ENCODE measurements around the gene ST8SIA1. TPM values are rescaled to one million over a fixed set of nuclear protein-coding genes. Genes with fewer than 3 reads are reported as not detected.

ST8SIA1 gene
- total and polyA plus RNA-seq, 2 of the 8 experiments (the other 6 are each of a cell fraction or from before 2014, with no cell fraction given), result 1.9 to 4.4 TPM

DNA sequence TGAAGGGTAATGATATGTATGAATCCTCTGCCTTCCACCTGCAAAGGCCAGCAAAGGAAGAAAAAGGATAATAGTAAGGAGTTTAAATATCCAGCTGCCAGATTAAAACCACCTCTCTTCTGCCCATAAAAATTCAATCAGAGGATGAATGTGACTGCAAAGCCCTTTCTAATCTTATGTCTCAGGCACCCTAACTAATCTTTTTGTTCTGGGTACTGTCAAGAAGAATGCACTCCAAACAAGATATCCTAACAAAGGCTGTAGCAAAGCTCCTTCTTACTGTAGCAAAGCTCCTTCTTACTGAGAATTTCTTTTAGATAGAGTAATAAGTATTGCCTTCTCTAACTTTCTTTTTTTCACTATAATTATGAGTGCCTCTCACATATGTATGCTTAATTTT, 91.8 kb downstream of the ST8SIA1 start:
- no peak overlapping the region for H2BK120ac ChIP-seq (replicated peaks; ENCODE audit: low read depth, low read length)
- H4K8ac ChIP-seq (ENCODE audit: extremely low read depth, insufficient read depth, low read length), result no peak overlapping the region
- no peaks in the 10 kb centered on the region for H4K20me1 ChIP-seq (replicated peaks in 1 of 2; ENCODE audit: control insufficient read depth in 1 of 2, insufficient read depth in 2 of 2, low read length in 2 of 2)
- FAIRE-seq (no peak), DNase-seq (ENCODE audit: low read depth in 1 of 2, low spot score in 2 of 2) (no peak)
- POLR2A ChIA-PET (ENCODE audit: partially characterized antibody), result no interaction called here
- no peak overlapping the region for H3K4ac ChIP-seq (replicated peaks; ENCODE audit: insufficient read length, low read depth, low read length)
- H3K56ac ChIP-seq (replicated peaks; ENCODE audit: insufficient read length, low read depth, low read length), result no peak overlapping the region
- H2AFZ ChIP-seq (ENCODE audit: low read length), result no peak overlapping the region
- no peaks in the 10 kb centered on the region for H3K27me3 ChIP-seq (replicated peaks in 1 of 4; ENCODE audit: control insufficient read depth in 3 of 4, extremely low read depth in 1 of 4, insufficient read depth in 3 of 4, low read length in 3 of 4)
- no peak overlapping the region for H2AK5ac ChIP-seq (ENCODE audit: low read depth, low read length)
- no peak overlapping the region for H4K5ac ChIP-seq (ENCODE audit: insufficient read length, low read depth, low read length)
- no peaks in the 10 kb centered on the region; a peak in 3 of 7 replicates for H3K4me1 ChIP-seq (replicated peaks in 1 of 4; ENCODE audit: control insufficient read depth in 3 of 4, insufficient read depth in 4 of 4, low read length in 3 of 4)
- H2BK12ac ChIP-seq (ENCODE audit: low read depth, low read length), result no peak overlapping the region
- no peak overlapping the region for H2BK5ac ChIP-seq (ENCODE audit: low read depth, low read length)
- no peak overlapping the region for H3K4me3 ChIP-seq (ENCODE audit: extremely low read depth in 1 of 4, insufficient read depth in 2 of 4, low read depth in 3 of 4, low read length in 4 of 4)
- no peaks in the 10 kb centered on the region for H3K9me3 ChIP-seq (ENCODE audit: insufficient read depth in 2 of 2, low read depth in 1 of 2, low read length in 1 of 2)
- no peak overlapping the region for H3K14ac ChIP-seq (ENCODE audit: insufficient read length)
- H3K27ac ChIP-seq (ENCODE audit: low read depth, low read length), result no peak overlapping the region
- no peak overlapping the region for H3K23ac ChIP-seq (ENCODE audit: insufficient read length)
- CTCF ChIA-PET (ENCODE audit: partially characterized antibody), result interaction anchor here (0.7 kb wide), 1 partner anchor 46 kb away, joined by 3 read pairs; no protein-coding TSS in a partner anchor
- H3K36me3 ChIP-seq (ENCODE audit: control insufficient read depth in 2 of 4, insufficient read depth in 4 of 4, low read length in 3 of 4), result no peaks in the 10 kb centered on the region
- H3K4me2 ChIP-seq (ENCODE audit: insufficient read depth in 1 of 2, low read depth in 2 of 2, low read length in 2 of 2), result no peak overlapping the region
- H4K91ac ChIP-seq (replicated peaks; ENCODE audit: insufficient read length, low read length), result no peak overlapping the region
- H2BK15ac ChIP-seq (ENCODE audit: low read length), result no peak overlapping the region
- H3K23me2 ChIP-seq (ENCODE audit: low read depth, low read length), result no peaks in the 10 kb centered on the region
- H3K79me2 ChIP-seq (ENCODE audit: control insufficient read depth in 1 of 2, insufficient read depth in 2 of 2, low read length in 2 of 2), result no peaks in the 10 kb centered on the region
- H3K9ac ChIP-seq (replicated peaks in 1 of 4; ENCODE audit: extremely low read depth in 1 of 4, low read depth in 3 of 4, low read length in 3 of 4), result no peak overlapping the region
- no peak overlapping the region for H3K18ac ChIP-seq (ENCODE audit: extremely low read depth, low read length)
- H3K79me1 ChIP-seq (ENCODE audit: low read depth, low read length), result no peaks in the 10 kb centered on the region
- no peak overlapping the region for H2BK20ac ChIP-seq (ENCODE audit: low read length)
- TF ChIP-seq RFX5 (IDR thresholded peaks at IDR 0.05; ENCODE audit: borderline replicate concordance, low read depth, low read length) (no peak), SIX5 (IDR thresholded peaks at IDR 0.05; ENCODE audit: low read depth, low read length) (no peak), KDM4A (IDR thresholded peaks at IDR 0.05; ENCODE audit: low read depth, low read length, severe bottlenecking) (no peak), RBBP5 (IDR thresholded peaks at IDR 0.05; ENCODE audit: borderline replicate concordance, low read depth, low read length) (no peak), RXRA (IDR thresholded peaks at IDR 0.05; ENCODE audit: insufficient read depth, low read depth, low read length) (no peak), JUND (IDR thresholded peaks at IDR 0.05; ENCODE audit: low read length) (no peak), BACH1 (IDR thresholded peaks at IDR 0.05; ENCODE audit: low read length) (no peak), YY1 (IDR thresholded peaks at IDR 0.05; ENCODE audit: low read depth, low read length) (no peak)
- TF ChIP-seq, protein P1, sequence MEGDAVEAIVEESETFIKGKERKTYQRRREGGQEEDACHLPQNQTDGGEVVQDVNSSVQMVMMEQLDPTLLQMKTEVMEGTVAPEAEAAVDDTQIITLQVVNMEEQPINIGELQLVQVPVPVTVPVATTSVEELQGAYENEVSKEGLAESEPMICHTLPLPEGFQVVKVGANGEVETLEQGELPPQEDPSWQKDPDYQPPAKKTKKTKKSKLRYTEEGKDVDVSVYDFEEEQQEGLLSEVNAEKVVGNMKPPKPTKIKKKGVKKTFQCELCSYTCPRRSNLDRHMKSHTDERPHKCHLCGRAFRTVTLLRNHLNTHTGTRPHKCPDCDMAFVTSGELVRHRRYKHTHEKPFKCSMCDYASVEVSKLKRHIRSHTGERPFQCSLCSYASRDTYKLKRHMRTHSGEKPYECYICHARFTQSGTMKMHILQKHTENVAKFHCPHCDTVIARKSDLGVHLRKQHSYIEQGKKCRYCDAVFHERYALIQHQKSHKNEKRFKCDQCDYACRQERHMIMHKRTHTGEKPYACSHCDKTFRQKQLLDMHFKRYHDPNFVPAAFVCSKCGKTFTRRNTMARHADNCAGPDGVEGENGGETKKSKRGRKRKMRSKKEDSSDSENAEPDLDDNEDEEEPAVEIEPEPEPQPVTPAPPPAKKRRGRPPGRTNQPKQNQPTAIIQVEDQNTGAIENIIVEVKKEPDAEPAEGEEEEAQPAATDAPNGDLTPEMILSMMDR (IDR thresholded peaks at IDR 0.05; ENCODE audit: control extremely low read depth in 1 of 3, insufficient read depth in 1 of 3, low read depth in 1 of 3, low read length in 3 of 3), result no peak
